Fibroblast of mammary gland (primary cell): ENCODE results near the gene CETN3.
A peak's percentile ranks its signal among the peaks of the same experiment; 100 is the strongest.

Experiments used
- DNase-seq: peaks from one replicate; pipeline ENCODE4 v3.0.0-alpha.2; 2010; ENCODE audit warnings: low read depth
- H3K4me3 ChIP-seq: 2 replicates; pipeline ENCODE4 v1.5.1; 2011; ENCODE audit warnings: low read depth, mild to moderate bottlenecking, low read length, moderate library complexity; ENCODE audit not compliant: control insufficient read depth
- CTCF ChIP-seq: conservative IDR thresholded peaks from 2 replicates; pipeline ENCODE4 v1.5.1; 2011; ENCODE audit warnings: low read depth, low read length, inconsistent platforms; ENCODE audit not compliant: control insufficient read depth, insufficient read depth

The CETN3 gene

GRCh38 chr5:90399251-90399650 lies 10.3 kb downstream of the CETN3 start:
- TF ChIP-seq CTCF = no peak
- no peak overlapping the region for H3K4me3 ChIP-seq
- no peak for DNase-seq

GRCh38 chr5:90398726-90399125 lies 10.8 kb downstream of the CETN3 start:
- no peak for DNase-seq
- no peak overlapping the region for H3K4me3 ChIP-seq
- no peak for TF ChIP-seq CTCF

GRCh38 chr5:90395005-90395404 lies 14.6 kb downstream of the CETN3 start:
- no peak for TF ChIP-seq CTCF
- DNase-seq = no peak
- no peak overlapping the region for H3K4me3 ChIP-seq

- DNase-seq = no peak
Observed at GRCh38 chr5:90390928-90391327, 18.6 kb downstream of the CETN3 start.

GRCh38 chr5:90390326-90390725 lies 19.2 kb downstream of the CETN3 start:
- no peak for TF ChIP-seq CTCF
- no peak overlapping the region for H3K4me3 ChIP-seq
- no peak for DNase-seq

More at GRCh38 chr5:90390928-90391327, 18.6 kb downstream of the CETN3 start:
- no peak overlapping the region for H3K4me3 ChIP-seq
- no peak for TF ChIP-seq CTCF

GRCh38 chr5:90387508-90387907 lies 22.0 kb downstream of the CETN3 start:
- no peak for TF ChIP-seq CTCF
- H3K4me3 ChIP-seq = no peak overlapping the region
- DNase-seq = no peak

- no peak overlapping the region for H3K4me3 ChIP-seq
- peak; percentile 57 for TF ChIP-seq CTCF
- DNase-seq = peak; percentile 35
Observed at GRCh38 chr5:90386099-90386710, 23.4 kb downstream of the CETN3 start.
